Measurements from ENCODE around the gene ASTN1.

DNA sequence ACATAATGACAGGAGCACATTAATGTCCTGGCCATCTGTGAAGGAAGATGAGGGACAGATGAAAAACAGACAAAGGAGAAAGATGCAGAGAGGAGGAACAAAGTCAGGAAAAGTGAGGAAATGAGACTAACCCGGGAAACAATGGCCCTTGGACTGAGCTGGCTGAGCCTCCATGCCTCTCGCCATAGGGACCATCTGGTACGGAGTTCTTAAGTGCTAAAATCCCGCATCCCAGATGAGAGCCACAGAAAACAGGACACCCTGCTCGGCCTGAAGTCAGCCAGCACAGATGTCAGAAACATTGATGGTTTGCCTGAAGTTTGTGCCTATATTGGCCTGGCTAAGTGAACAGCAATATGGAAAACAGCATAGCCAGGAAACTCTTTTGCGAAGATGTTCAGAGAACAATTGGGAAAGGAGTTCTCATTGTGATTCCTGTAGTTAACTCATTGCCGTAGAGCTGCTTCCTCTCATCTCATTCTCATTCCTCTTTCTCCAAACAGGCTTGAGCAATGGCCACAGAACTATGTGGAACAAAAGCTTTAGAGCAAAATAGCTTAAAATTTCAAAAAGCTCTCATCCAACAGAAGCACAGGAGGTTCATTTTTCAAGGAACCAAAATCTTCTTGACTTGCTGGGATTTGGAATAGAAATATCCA, 96.6 kb downstream of the ASTN1 start:
- no peak for TF ChIP-seq REST (IDR thresholded peaks at IDR 0.05; ENCODE audit: insufficient read depth in 1 of 2, low read depth in 2 of 2, low read length in 1 of 2)
- TF ChIP-seq, protein P1, sequence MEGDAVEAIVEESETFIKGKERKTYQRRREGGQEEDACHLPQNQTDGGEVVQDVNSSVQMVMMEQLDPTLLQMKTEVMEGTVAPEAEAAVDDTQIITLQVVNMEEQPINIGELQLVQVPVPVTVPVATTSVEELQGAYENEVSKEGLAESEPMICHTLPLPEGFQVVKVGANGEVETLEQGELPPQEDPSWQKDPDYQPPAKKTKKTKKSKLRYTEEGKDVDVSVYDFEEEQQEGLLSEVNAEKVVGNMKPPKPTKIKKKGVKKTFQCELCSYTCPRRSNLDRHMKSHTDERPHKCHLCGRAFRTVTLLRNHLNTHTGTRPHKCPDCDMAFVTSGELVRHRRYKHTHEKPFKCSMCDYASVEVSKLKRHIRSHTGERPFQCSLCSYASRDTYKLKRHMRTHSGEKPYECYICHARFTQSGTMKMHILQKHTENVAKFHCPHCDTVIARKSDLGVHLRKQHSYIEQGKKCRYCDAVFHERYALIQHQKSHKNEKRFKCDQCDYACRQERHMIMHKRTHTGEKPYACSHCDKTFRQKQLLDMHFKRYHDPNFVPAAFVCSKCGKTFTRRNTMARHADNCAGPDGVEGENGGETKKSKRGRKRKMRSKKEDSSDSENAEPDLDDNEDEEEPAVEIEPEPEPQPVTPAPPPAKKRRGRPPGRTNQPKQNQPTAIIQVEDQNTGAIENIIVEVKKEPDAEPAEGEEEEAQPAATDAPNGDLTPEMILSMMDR (IDR thresholded peaks at IDR 0.05), result no peak
- TF ChIP-seq POLR2AphosphoS5 (IDR thresholded peaks at IDR 0.05; ENCODE audit: low read depth, low read length), result no peak

Measured in Panc1 (cell line).